ENCODE results near the gene MN1. TPM values are rescaled to one million over a fixed set of nuclear protein-coding genes. Genes with fewer than 3 reads are reported as not detected.

MN1 gene
- total RNA-seq, 1 donor: 6.2 TPM

DNA sequence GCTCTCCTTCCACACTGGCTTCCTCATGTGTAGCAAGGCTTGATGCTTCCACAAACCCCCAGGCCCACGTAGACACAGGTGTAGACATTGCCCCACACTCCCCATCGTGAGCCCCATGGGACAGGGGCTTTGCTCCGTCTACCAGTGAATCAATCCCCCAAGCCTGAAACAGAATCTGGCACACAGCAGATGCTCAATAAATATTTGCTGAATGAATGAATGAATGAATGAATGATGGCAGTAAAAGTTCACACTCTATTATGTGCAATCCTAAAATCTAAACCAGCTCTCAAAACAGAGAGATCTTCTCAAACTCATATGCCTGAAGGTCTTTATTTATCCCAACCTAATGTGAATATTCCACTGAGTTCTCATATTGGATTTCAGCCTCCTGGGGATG, 69.9 kb downstream of the MN1 start:
- Histone ChIP-seq H3K4me1 (ENCODE audit: insufficient read depth, low read length) (no peaks in the 10 kb centered on the region), H2AFZ (ENCODE audit: low read length) (no peak overlapping the region), H3K27me3 (ENCODE audit: insufficient read depth, low read length) (peaks cover 12% of the 10 kb centered on the region), H3K4me3 (ENCODE audit: insufficient read depth, low read length) (no peak overlapping the region), H3K27ac (ENCODE audit: low read depth, low read length) (no peak overlapping the region), H3K79me2 (ENCODE audit: insufficient read depth, low read length) (no peaks in the 10 kb centered on the region), H3K4me2 (ENCODE audit: insufficient read depth, low read length) (no peak overlapping the region), H3K9me3 (ENCODE audit: low read depth, low read length) (no peaks in the 10 kb centered on the region), H4K20me1 (ENCODE audit: insufficient read depth, low read length) (no peaks in the 10 kb centered on the region), H3K36me3 (ENCODE audit: insufficient read depth, low read length) (no peaks in the 10 kb centered on the region)
- DNase-seq (ENCODE audit: insufficient read length, low spot score, missing footprints): no peak
- TF ChIP-seq, protein P1, sequence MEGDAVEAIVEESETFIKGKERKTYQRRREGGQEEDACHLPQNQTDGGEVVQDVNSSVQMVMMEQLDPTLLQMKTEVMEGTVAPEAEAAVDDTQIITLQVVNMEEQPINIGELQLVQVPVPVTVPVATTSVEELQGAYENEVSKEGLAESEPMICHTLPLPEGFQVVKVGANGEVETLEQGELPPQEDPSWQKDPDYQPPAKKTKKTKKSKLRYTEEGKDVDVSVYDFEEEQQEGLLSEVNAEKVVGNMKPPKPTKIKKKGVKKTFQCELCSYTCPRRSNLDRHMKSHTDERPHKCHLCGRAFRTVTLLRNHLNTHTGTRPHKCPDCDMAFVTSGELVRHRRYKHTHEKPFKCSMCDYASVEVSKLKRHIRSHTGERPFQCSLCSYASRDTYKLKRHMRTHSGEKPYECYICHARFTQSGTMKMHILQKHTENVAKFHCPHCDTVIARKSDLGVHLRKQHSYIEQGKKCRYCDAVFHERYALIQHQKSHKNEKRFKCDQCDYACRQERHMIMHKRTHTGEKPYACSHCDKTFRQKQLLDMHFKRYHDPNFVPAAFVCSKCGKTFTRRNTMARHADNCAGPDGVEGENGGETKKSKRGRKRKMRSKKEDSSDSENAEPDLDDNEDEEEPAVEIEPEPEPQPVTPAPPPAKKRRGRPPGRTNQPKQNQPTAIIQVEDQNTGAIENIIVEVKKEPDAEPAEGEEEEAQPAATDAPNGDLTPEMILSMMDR (IDR thresholded peaks at IDR 0.05; ENCODE audit: extremely low read depth, low read depth, low read length): no peak

DNA sequence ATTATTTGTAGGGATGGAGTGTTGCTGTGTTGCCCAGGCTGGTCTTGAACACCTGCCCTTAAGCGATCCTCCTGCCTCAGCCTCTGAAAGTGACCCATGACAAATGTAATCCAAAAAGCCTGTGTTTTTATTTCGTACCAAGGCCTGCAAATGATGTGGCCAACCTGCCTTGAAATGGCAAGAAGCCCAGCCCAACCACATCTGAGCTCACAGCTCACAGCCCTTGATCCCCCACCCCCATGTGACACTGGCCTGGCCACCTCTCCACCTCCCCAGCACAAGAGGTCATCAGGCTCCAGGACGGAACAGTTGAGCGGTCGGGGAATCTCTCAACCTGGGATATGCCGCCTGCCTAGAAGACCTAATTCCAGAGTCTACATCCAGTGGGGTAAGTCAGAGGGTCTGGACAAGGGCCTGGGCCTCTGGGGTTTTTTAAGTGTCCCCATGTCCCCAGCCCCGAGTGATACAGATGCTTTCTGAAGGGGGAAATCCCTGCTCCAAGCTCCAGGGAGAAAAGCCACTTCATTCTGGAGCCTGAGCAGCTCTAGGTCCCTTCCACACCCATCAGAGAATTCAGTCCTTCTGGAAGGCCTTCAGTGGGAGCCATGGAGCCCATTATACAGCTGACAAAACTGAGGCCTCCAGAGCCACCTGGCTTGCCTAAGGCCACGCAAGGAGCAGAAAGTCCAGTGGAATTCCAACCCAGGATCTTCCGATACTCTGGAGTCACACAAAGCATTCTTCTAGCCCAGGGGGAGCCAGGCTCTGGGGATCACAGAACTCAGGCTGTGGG, 70.7 kb downstream of the MN1 start:
- TF ChIP-seq, protein P1 (IDR thresholded peaks at IDR 0.05; ENCODE audit: extremely low read depth, low read depth, low read length): no peak
- Histone ChIP-seq H4K20me1 (ENCODE audit: insufficient read depth, low read length) (no peaks in the 10 kb centered on the region), H3K4me2 (ENCODE audit: insufficient read depth, low read length) (no peak overlapping the region), H3K27me3 (ENCODE audit: insufficient read depth, low read length) (peaks cover 12% of the 10 kb centered on the region), H3K4me3 (ENCODE audit: insufficient read depth, low read length) (no peak overlapping the region), H3K9me3 (ENCODE audit: low read depth, low read length) (no peaks in the 10 kb centered on the region), H3K79me2 (ENCODE audit: insufficient read depth, low read length) (no peaks in the 10 kb centered on the region), H3K4me1 (ENCODE audit: insufficient read depth, low read length) (no peaks in the 10 kb centered on the region), H2AFZ (ENCODE audit: low read length) (no peak overlapping the region), H3K36me3 (ENCODE audit: insufficient read depth, low read length) (no peaks in the 10 kb centered on the region), H3K27ac (ENCODE audit: low read depth, low read length) (no peak overlapping the region)
- no peak for DNase-seq (ENCODE audit: insufficient read length, low spot score, missing footprints)

DNA sequence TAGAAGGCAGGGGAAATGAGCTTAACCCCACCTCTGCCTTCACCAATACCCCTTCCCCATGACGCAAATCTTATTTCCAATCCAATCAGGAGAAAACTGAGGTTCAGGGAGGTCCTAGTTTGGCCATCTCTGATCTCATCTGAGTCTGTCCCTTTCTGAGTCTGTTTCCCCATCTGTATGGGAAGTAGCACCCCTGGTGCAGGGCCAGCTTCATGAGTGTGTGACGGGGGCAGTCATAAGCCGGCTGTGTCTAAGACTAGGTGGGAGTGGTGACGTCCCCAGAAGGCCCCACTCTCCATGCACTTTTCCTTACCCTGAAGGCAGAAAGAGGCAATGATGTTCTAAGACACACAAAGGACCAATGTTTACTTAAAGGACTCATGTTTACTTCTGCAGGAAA, 72.3 kb downstream of the MN1 start:
- Histone ChIP-seq H3K79me2 (ENCODE audit: insufficient read depth, low read length) (no peaks in the 10 kb centered on the region), H2AFZ (ENCODE audit: low read length) (no peak overlapping the region), H3K36me3 (ENCODE audit: insufficient read depth, low read length) (no peaks in the 10 kb centered on the region), H3K4me2 (ENCODE audit: insufficient read depth, low read length) (no peak overlapping the region), H3K4me3 (ENCODE audit: insufficient read depth, low read length) (no peak overlapping the region), H3K27me3 (ENCODE audit: insufficient read depth, low read length) (peaks cover 12% of the 10 kb centered on the region), H3K27ac (ENCODE audit: low read depth, low read length) (no peak overlapping the region), H4K20me1 (ENCODE audit: insufficient read depth, low read length) (no peaks in the 10 kb centered on the region), H3K4me1 (ENCODE audit: insufficient read depth, low read length) (no peaks in the 10 kb centered on the region), H3K9me3 (ENCODE audit: low read depth, low read length) (no peaks in the 10 kb centered on the region)
- TF ChIP-seq, protein P1 (IDR thresholded peaks at IDR 0.05; ENCODE audit: extremely low read depth, low read depth, low read length): no peak
- DNase-seq (ENCODE audit: insufficient read length, low spot score, missing footprints): no peak

DNA sequence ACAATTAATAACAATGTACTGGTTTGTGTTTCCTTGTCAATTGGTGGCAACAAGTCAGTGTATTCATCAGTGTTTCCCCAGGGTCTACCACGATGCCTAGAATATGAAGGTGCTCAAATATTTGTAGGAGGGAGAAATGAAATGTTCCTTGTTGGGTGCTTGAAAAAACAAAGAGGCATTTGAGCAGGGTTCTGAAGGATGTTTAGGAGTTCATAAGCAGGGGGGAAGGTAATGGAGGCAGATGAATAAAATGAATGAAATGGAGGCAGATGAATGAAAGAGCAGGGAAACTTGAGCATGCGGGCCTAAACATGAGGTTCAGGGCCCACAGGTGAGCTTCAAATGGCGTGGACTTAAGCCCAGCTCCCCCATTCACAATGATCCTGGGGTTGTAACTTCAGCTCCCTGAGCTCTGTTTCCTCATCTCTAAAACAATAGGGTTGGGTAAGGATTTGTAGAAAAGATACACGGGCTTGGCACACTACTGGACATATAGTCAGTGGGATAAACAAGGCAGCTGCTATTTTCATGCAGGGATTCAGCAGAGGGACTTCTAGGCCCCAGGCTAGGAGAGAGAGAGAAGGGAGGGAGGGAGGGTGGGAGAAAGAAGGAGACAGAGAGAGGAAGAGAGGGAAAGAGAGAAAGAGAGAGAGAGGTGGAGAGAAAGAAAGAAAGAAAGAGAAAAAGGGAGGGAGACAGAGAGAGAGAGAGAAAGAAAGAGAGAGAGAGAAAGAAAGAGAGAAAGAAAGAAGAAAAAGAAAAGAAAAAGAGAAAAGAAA, 73.7 kb downstream of the MN1 start:
- Histone ChIP-seq H4K20me1 (ENCODE audit: insufficient read depth, low read length) (no peaks in the 10 kb centered on the region), H2AFZ (ENCODE audit: low read length) (no peak overlapping the region), H3K9me3 (ENCODE audit: low read depth, low read length) (no peaks in the 10 kb centered on the region), H3K27ac (ENCODE audit: low read depth, low read length) (no peak overlapping the region), H3K4me3 (ENCODE audit: insufficient read depth, low read length) (no peak overlapping the region), H3K36me3 (ENCODE audit: insufficient read depth, low read length) (no peaks in the 10 kb centered on the region), H3K79me2 (ENCODE audit: insufficient read depth, low read length) (no peaks in the 10 kb centered on the region), H3K27me3 (ENCODE audit: insufficient read depth, low read length) (peaks cover 12% of the 10 kb centered on the region), H3K4me2 (ENCODE audit: insufficient read depth, low read length) (no peak overlapping the region), H3K4me1 (ENCODE audit: insufficient read depth, low read length) (no peaks in the 10 kb centered on the region)
- TF ChIP-seq, protein P1 (IDR thresholded peaks at IDR 0.05; ENCODE audit: extremely low read depth, low read depth, low read length): no peak
- DNase-seq (ENCODE audit: insufficient read length, low spot score, missing footprints): no peak

All from osteoblast (primary cell).